GM23338 (cell line): ENCODE measurements around the gene RGS16. TPM values are rescaled to one million over a fixed set of nuclear protein-coding genes. Genes with fewer than 3 reads are reported as not detected.

Experiments
- ATAC-seq: fragments of 200-7000 bp; cut with Tn5 transposase; 3 replicates; pipeline ENCODE4 v1.9.1; 2020
- DNase-seq: peaks from one replicate; pipeline ENCODE4 v3.0.0-alpha.2; 2015; ENCODE audit warnings: low spot score
- H2AFZ ChIP-seq: fragments of 200-600 bp; sonication (generic); 2 replicates; pipeline ENCODE4 v1.8.0; 2016; ENCODE audit warnings: antibody characterized with exemption, mild to moderate bottlenecking, moderate library complexity
- H3F3A ChIP-seq: fragments of 200-600 bp; sonication (generic); replicated peaks from 2 replicates; pipeline ENCODE4 v1.8.0; 2017; ENCODE audit warnings: antibody characterized with exemption, mixed run types, low read depth
- H3K27ac ChIP-seq: fragments of 200-600 bp; sonication (generic); 2 replicates; pipeline ENCODE4 v1.6.1; 2016; ENCODE audit warnings: low read depth
- H3K27me3 ChIP-seq: fragments of 200-600 bp; sonication (generic); 2 replicates; pipeline ENCODE4 v1.8.0; 2016; ENCODE audit warnings: mild to moderate bottlenecking, mixed run types, moderate library complexity; ENCODE audit not compliant: insufficient read depth
- H3K36me3 ChIP-seq: fragments of 200-600 bp; sonication (generic); 2 replicates; pipeline ENCODE4 v1.8.0; 2016; ENCODE audit warnings: mild to moderate bottlenecking; ENCODE audit not compliant: insufficient read depth
- H3K4me1 ChIP-seq: fragments of 200-600 bp; sonication (generic); 2 replicates; pipeline ENCODE4 v1.8.0; 2016; ENCODE audit warnings: mild to moderate bottlenecking, moderate library complexity; ENCODE audit not compliant: insufficient read depth
- H3K4me2 ChIP-seq: fragments of 200-600 bp; sonication (generic); 2 replicates; pipeline ENCODE4 v1.7.1; 2017; ENCODE audit warnings: mixed run types
- H3K4me3 ChIP-seq: fragments of 200-600 bp; sonication (generic); 2 replicates; pipeline ENCODE4 v1.6.1; 2016; ENCODE audit warnings: mixed run types
- H3K79me2 ChIP-seq: fragments of 200-600 bp; sonication (generic); replicated peaks from 2 replicates; pipeline ENCODE4 v1.8.0; 2017; ENCODE audit warnings: mild to moderate bottlenecking; ENCODE audit not compliant: insufficient read depth
- H3K9me2 ChIP-seq: fragments of 200-600 bp; sonication (generic); 2 replicates; pipeline ENCODE4 v1.8.0; 2017; ENCODE audit not compliant: insufficient read depth
- H4K20me1 ChIP-seq: fragments of 200-600 bp; sonication (generic); replicated peaks from 2 replicates; pipeline ENCODE4 v1.8.0; 2017; ENCODE audit warnings: mild to moderate bottlenecking; ENCODE audit not compliant: insufficient read depth
- H3K27ac Mint-ChIP-seq: 2 replicates; pipeline ENCODE4 v1.8.0; 2020; ENCODE audit warnings: inconsistent platforms, mild to moderate bottlenecking, moderate library complexity, mixed read lengths
- H3K27me3 Mint-ChIP-seq: 3 replicates; pipeline ENCODE4 v1.8.0; 2022; ENCODE audit warnings: low read depth, mild to moderate bottlenecking, moderate library complexity, mixed read lengths, inconsistent platforms; ENCODE audit not compliant: insufficient read depth, poor library complexity
- H3K36me3 Mint-ChIP-seq: 3 replicates; pipeline ENCODE4 v1.8.0; 2021; ENCODE audit warnings: low read depth, mild to moderate bottlenecking, inconsistent platforms, moderate library complexity, mixed read lengths
- H3K4me1 Mint-ChIP-seq: 3 replicates; pipeline ENCODE4 v1.8.0; 2020; ENCODE audit warnings: mild to moderate bottlenecking, inconsistent platforms, mixed read lengths
- H3K4me3 Mint-ChIP-seq: 3 replicates; pipeline ENCODE4 v1.8.0; 2021; ENCODE audit warnings: moderate library complexity, mild to moderate bottlenecking, inconsistent platforms, mixed read lengths
- H3K9me3 Mint-ChIP-seq: 3 replicates; pipeline ENCODE4 v1.8.0; 2020; ENCODE audit warnings: moderate library complexity, mild to moderate bottlenecking, inconsistent platforms, mixed read lengths
- CREB1 ChIP-seq: fragments of 250-450 bp; sonication (Bioruptor Pico); IDR thresholded peaks from 2 replicates; pipeline ENCODE4 v1.5.0; 2020; ENCODE audit warnings: low read depth, mild to moderate bottlenecking, moderate library complexity
- EZH2 ChIP-seq: fragments of 200-600 bp; sonication (generic); IDR thresholded peaks from one replicate; pipeline ENCODE4 v1.8.0; 2017; ENCODE audit warnings: antibody characterized with exemption, mild to moderate bottlenecking, low read depth; ENCODE audit not compliant: unreplicated experiment
- EZH2phosphoT487 ChIP-seq: fragments of 200-600 bp; sonication (generic); IDR thresholded peaks from one replicate; pipeline ENCODE4 v1.8.1; 2018; ENCODE audit warnings: antibody characterized with exemption; ENCODE audit not compliant: unreplicated experiment
- JUNB ChIP-seq: IDR thresholded peaks from one replicate; pipeline ENCODE4 v1.6.1; 2016; ENCODE audit warnings: antibody characterized with exemption; ENCODE audit not compliant: unreplicated experiment
- POLR2AphosphoS5 ChIP-seq: IDR thresholded peaks from 2 replicates; pipeline ENCODE4 v1.6.1; 2016; ENCODE audit warnings: antibody characterized with exemption, low read depth
- ZNF114 ChIP-seq: fragments of 250-450 bp; sonication (Bioruptor Pico); IDR thresholded peaks from 2 replicates; pipeline ENCODE4 v1.5.0; 2020; ENCODE audit warnings: mild to moderate bottlenecking, moderate library complexity
- ZNF331 ChIP-seq: fragments of 250-450 bp; sonication (Bioruptor Pico); IDR thresholded peaks from 2 replicates; pipeline ENCODE4 v1.5.0; 2020; ENCODE audit warnings: low read depth, mild to moderate bottlenecking, moderate library complexity
- polyA plus RNA-seq: library from polyadenylated mRNA; unstranded; fragments of >200 nt; fragmentation: Nextera tagmentation; extraction: Ambion mirVana; gene quantifications from 2 replicates; pipeline ENCODE4 v1.2.1, GENCODE V29; 2016
- total RNA-seq: library from RNA; depleted of rRNA; stranded (reverse); fragments of >200 nt; shearing (Covaris generic); gene quantifications from 2 replicates; pipeline ENCODE4 v1.2.3, GENCODE V29; 2014
- TF ChIP-seq, protein P1 (sequence below): fragments of 250-450 bp; sonication (Bioruptor Pico); IDR thresholded peaks from 2 replicates; pipeline ENCODE4 v1.5.0; 2020; ENCODE audit warnings: mild to moderate bottlenecking, moderate library complexity
- TF ChIP-seq, protein P2 (sequence below): IDR thresholded peaks from 2 replicates; pipeline ENCODE4 v1.6.1; 2016; ENCODE audit warnings: antibody characterized with exemption

RGS16 gene
- total and polyA plus RNA-seq, 2 experiments from 2014 or later, result 15.4 to 31.6 TPM

DNA sequence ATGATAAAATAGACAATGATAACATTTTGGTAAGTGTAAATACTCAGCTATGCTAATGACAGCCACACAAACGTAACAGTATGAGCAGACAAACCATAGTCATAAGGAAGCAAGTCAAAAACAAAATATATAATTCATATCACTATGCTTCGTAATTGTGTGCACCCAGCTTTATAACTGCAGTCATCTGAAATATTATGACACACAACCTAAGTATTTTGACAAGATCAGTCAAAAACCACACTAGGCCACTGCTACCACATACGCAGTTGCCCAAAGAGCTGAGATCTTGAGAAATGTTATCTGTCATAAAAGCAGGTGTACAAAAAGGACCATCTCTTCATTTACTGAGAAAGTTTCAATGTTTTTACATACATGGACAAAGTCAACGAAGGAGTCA, 41.1 kb downstream of the RGS16 start:
- Histone ChIP-seq H3K79me2 (no peaks in the 10 kb centered on the region), H3K27me3 (no peaks in the 10 kb centered on the region), H3K4me1 (no peaks in the 10 kb centered on the region), H2AFZ (no peak overlapping the region), H4K20me1 (no peaks in the 10 kb centered on the region), H3K36me3 (no peaks in the 10 kb centered on the region), H3K4me3 (no peak overlapping the region), H3K4me2 (no peak overlapping the region), H3F3A (no peaks in the 10 kb centered on the region), H3K9me2 (no peaks in the 10 kb centered on the region), H3K27ac (no peak overlapping the region)
- DNase-seq, result no peak
- Mint-ChIP-seq H3K36me3 (no peaks in the 10 kb centered on the region), H3K9me3 (no peaks in the 10 kb centered on the region), H3K27ac (no peak overlapping the region), H3K27me3 (no peaks in the 10 kb centered on the region), H3K4me1 (no peaks in the 10 kb centered on the region; the same call in 2 of the 3 replicates), H3K4me3 (no peak overlapping the region)
- no peak for ATAC-seq
- no peak for TF ChIP-seq CREB1 (CRISPR knock-in tag)
- TF ChIP-seq EZH2phosphoT487, result no peak
- TF ChIP-seq ZNF331 (CRISPR knock-in tag), result no peak
- TF ChIP-seq EZH2, result no peak
- TF ChIP-seq POLR2AphosphoS5, result no peak
- no peak for TF ChIP-seq ZNF114
- no peak for TF ChIP-seq JUNB
- TF ChIP-seq, protein P1, sequence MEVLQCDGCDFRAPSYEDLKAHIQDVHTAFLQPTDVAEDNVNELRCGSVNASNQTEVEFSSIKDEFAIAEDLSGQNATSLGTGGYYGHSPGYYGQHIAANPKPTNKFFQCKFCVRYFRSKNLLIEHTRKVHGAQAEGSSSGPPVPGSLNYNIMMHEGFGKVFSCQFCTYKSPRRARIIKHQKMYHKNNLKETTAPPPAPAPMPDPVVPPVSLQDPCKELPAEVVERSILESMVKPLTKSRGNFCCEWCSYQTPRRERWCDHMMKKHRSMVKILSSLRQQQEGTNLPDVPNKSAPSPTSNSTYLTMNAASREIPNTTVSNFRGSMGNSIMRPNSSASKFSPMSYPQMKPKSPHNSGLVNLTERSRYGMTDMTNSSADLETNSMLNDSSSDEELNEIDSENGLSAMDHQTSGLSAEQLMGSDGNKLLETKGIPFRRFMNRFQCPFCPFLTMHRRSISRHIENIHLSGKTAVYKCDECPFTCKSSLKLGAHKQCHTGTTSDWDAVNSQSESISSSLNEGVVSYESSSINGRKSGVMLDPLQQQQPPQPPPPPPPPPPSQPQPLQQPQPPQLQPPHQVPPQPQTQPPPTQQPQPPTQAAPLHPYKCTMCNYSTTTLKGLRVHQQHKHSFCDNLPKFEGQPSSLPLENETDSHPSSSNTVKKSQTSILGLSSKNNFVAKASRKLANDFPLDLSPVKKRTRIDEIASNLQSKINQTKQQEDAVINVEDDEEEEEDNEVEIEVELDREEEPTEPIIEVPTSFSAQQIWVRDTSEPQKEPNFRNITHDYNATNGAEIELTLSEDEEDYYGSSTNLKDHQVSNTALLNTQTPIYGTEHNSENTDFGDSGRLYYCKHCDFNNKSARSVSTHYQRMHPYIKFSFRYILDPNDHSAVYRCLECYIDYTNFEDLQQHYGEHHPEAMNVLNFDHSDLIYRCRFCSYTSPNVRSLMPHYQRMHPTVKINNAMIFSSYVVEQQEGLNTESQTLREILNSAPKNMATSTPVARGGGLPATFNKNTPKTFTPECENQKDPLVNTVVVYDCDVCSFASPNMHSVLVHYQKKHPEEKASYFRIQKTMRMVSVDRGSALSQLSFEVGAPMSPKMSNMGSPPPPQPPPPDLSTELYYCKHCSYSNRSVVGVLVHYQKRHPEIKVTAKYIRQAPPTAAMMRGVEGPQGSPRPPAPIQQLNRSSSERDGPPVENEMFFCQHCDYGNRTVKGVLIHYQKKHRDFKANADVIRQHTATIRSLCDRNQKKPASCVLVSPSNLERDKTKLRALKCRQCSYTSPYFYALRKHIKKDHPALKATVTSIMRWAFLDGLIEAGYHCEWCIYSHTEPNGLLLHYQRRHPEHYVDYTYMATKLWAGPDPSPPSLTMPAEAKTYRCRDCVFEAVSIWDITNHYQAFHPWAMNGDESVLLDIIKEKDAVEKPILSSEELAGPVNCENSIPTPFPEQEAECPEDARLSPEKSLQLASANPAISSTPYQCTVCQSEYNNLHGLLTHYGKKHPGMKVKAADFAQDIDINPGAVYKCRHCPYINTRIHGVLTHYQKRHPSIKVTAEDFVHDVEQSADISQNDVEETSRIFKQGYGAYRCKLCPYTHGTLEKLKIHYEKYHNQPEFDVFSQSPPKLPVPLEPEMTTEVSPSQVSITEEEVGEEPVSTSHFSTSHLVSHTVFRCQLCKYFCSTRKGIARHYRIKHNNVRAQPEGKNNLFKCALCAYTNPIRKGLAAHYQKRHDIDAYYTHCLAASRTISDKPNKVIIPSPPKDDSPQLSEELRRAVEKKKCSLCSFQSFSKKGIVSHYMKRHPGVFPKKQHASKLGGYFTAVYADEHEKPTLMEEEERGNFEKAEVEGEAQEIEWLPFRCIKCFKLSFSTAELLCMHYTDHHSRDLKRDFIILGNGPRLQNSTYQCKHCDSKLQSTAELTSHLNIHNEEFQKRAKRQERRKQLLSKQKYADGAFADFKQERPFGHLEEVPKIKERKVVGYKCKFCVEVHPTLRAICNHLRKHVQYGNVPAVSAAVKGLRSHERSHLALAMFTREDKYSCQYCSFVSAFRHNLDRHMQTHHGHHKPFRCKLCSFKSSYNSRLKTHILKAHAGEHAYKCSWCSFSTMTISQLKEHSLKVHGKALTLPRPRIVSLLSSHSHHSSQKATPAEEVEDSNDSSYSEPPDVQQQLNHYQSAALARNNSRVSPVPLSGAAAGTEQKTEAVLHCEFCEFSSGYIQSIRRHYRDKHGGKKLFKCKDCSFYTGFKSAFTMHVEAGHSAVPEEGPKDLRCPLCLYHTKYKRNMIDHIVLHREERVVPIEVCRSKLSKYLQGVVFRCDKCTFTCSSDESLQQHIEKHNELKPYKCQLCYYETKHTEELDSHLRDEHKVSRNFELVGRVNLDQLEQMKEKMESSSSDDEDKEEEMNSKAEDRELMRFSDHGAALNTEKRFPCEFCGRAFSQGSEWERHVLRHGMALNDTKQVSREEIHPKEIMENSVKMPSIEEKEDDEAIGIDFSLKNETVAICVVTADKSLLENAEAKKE (CRISPR knock-in tag), result no peak
- TF ChIP-seq, protein P2, sequence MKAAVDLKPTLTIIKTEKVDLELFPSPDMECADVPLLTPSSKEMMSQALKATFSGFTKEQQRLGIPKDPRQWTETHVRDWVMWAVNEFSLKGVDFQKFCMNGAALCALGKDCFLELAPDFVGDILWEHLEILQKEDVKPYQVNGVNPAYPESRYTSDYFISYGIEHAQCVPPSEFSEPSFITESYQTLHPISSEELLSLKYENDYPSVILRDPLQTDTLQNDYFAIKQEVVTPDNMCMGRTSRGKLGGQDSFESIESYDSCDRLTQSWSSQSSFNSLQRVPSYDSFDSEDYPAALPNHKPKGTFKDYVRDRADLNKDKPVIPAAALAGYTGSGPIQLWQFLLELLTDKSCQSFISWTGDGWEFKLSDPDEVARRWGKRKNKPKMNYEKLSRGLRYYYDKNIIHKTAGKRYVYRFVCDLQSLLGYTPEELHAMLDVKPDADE, result no peak
